A673 (cell line): ENCODE data around the gene RNF220.

Experiments used
- EZH2 ChIP-seq: fragments of 200-600 bp; sonication (generic); IDR thresholded peaks from 2 replicates; pipeline ENCODE4 v1.6.1; 2017; ENCODE audit warnings: borderline replicate concordance, low read depth, mild to moderate bottlenecking, mixed read lengths, antibody characterized with exemption, low read length; ENCODE audit not compliant: poor library complexity, severe bottlenecking
- TF ChIP-seq, protein P1 (sequence below): fragments of 300-800, 200-600 bp; sonication (generic); conservative IDR thresholded peaks from 2 replicates; pipeline ENCODE4 v1.5.1; 2017; ENCODE audit warnings: low read depth, mild to moderate bottlenecking, antibody characterized with exemption, low read length, moderate library complexity, mixed read lengths

DNA sequence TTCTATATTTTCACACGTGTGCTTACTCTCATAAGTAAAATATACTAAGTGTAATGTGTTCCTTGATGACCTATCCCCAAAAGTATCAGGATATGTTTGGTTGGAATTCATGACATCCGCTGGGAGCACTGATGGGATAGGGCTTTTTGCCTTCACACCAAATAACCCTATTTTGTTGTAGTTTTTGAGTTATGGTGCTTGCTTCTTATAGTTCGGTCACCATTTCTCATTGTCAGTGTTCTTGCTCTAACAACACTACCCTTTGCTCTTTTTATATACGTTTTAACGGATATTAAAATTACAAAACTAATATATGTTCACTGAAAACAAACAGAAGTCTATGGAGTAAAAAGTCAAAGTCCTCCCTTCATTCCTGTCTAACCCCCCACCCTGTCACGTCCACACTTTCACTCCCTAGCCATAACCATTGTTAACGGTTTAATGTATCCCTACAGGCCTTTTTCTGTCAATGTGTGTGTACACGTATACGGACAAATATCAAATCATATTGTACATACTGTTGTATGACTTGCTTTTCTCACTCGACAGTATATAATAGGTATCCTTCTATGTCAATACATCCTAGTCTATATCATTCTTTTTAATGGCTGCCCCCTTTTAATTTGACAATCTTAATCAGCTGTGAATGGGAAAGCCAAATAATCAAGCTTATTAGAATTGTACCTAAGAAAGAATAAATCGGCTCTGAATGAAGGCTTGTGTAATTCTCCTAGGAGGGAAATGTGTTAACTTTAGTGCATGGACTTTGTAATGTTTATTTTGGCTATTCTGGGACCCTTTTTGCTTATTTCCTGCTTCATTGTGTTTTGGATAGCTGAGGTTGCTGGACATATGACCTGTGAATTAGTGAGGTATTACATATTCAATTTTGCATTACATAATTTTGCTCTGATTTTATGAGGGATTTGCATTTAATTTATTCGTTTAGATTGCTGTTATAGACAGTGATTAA is 3.5 kb upstream of the RNF220 start:
- TF ChIP-seq, protein P1, sequence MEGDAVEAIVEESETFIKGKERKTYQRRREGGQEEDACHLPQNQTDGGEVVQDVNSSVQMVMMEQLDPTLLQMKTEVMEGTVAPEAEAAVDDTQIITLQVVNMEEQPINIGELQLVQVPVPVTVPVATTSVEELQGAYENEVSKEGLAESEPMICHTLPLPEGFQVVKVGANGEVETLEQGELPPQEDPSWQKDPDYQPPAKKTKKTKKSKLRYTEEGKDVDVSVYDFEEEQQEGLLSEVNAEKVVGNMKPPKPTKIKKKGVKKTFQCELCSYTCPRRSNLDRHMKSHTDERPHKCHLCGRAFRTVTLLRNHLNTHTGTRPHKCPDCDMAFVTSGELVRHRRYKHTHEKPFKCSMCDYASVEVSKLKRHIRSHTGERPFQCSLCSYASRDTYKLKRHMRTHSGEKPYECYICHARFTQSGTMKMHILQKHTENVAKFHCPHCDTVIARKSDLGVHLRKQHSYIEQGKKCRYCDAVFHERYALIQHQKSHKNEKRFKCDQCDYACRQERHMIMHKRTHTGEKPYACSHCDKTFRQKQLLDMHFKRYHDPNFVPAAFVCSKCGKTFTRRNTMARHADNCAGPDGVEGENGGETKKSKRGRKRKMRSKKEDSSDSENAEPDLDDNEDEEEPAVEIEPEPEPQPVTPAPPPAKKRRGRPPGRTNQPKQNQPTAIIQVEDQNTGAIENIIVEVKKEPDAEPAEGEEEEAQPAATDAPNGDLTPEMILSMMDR = no peak
- TF ChIP-seq EZH2 = no peak
